Anterior cingulate cortex (tissue), 58 donors: ENCODE data around the gene SF3B5.
A peak's percentile ranks its signal among the peaks of the same experiment; 100 is the strongest.
"Not testable (repeated sequence)": the region's sequence is repeated elsewhere in the genome, so short reads cannot be mapped to it uniquely, and the experiment has no call there.

Source experiments
- DNase-seq, 58 donors: peaks; one replicate each; lab custom pipeline; 2025; lab: John Stamatoyannopoulos, UW

SF3B5 gene

GRCh38 chr6:144106206-144106605 lies 10.8 kb upstream of the SF3B5 start:
- no peak for DNase-seq

DNA sequence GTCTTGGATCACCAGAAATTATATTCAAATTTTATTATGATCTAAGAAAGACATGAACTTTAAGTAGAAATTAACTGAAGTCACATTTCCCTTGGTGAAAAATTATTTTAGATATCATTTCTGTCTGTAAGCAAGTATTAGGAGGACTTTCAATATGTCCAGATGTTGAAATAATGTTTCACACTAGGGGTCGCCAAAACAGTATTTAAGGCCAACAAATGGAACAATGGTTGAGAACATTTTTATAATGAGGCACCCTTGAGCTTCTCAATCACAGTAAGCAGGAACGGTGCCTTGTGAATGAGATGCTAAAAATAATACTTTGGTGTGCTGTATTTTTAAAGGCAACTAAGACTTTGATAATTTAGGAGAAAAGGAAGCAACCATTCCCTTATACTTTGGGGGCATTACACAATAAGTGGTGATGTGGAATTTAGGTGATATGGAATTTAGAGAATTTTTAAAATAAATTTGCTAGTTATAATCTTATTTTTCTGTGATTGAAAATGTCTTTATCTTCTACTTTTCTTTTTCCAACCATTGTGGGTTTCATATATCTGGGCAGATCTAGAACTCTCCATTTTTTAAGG lies 9.6 kb upstream of the SF3B5 start:
- peak in 4 of 58 donors; percentile 1 to 64 (median 20) for DNase-seq

- DNase-seq: no peak
Measured at GRCh38 chr6:144104488-144104887, 9.1 kb upstream of the SF3B5 start.

DNA sequence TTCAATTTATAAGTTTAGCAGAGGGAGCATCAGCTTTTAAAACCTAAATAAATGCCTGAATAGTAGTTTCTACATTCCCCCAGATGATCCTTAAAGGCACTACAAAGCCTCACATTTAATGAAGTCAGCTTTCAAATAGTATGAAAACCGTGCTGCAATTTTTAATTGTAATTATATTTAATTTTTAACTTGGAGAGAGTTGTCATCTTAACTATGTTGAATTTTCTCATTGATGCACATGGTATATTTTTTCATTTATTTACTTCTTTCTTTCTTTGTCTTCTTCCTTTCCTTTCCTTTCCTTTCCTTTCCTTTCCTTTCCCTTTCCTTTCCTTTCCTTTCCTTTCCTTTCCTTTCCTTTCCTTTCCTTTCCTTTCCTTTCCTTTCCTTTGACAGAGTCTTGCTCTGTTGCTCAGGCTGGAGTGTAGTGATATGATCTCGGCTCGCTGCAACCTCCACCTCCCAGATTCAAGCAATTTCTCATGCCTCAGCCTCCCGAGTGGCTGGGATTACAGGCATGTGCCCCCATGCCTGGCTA lies 7.7 kb upstream of the SF3B5 start:
- DNase-seq: no peak

DNA sequence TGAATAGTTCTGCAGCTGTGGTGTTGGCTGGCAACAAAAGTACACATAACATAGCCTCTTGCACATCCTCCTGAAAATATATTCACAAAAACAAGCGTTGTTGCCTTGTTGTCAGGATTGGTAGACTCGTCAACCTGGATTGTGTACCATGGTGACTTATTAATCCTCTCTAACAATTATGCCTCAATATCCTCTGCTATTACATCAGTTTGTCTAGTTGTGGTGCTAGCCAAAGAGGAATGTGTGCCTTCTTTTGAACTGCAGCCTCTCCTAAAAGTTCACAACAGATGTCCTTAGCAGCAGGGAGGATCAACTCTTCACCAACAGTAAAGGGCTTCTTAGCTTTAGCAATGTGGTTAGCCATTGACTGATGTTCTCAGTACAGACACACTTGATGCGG lies 3.6 kb upstream of the SF3B5 start:
- DNase-seq: no peak

GRCh38 chr6:144094731-144095133 lies 641 bp downstream of the SF3B5 start:
- peak in 2 of 58 donors; percentile 21 to 27 for DNase-seq

DNA sequence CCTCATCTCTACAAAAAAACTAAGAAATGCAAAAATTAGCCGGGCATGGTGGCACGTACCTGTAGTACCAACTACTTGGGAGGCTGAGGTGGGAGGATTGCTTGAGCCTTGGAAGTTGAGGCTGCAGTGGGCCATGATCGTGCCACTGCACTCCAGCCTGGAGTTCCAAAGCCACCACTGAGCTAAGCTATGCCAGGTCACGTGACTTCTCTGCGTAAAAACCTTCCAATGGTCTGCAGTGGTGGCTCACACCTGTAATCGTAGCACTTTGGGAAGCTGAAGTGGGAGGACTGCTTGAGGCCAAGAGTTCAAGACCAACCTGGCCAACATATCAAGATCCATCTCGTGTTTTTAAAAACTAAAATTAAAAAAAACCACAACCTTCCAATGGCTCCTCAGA lies 1.7 kb downstream of the SF3B5 start:
- DNase-seq: no peak

DNA sequence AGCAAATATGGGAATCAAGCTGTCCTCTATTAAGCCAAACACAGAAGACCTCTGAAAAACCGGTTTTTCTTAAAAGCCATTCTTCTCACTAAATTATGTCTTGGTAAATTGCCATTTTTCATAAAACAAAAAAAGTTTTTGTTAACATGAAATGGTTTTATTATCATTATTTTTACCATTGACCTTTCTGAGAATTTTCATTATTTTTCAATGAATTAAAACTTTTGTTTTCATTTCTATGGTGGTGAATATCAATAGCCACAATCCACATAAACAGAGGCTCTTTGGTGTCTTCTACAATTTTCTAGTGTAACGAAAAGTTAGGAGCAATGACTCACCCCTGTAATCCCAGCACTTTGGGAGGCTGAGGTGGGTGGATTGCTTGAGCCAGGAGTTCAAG lies 2.1 kb downstream of the SF3B5 start:
- DNase-seq: no peak

DNA sequence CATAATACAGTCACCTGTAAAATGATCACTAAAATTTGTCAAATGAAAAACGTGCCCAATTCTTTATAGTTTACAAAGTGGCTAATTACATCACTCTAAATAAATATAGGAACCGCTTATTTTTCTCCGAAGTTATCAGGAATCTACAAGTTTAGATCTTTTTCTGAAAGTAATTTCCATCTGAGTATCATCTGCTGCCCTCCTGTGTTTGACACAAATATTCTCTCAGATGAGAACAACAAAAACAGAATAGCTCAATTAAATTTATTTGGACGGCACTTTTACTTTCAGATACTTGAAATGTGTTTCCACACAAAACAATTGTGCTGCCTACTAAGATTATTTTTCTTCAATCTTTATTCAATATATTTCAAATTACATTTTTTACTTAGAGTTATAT lies 5.0 kb downstream of the SF3B5 start:
- no peak for DNase-seq

GRCh38 chr6:144087789-144088426 lies 7.5 kb downstream of the SF3B5 start:
- no peak for DNase-seq

GRCh38 chr6:144086959-144087358 lies 8.4 kb downstream of the SF3B5 start:
- DNase-seq: no peak

DNA sequence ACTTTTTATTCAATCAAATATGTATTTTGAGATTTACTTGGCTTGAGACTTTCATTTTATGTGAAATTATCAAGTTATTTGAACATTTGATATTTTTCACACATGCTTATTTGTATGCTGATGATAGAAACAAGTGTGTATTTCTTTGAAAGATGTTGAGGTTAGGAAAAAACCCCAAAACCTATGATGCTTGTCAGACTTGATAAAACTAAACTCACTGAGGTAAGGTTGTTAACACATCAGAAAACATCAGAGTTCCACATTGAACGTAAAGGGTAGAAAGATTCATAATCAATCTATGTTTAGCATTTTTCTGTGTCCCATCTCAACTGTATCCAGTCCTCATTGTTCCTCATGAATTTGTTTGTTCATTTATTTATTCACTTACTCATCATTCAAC lies 12.2 kb downstream of the SF3B5 start:
- no peak for DNase-seq

GRCh38 chr6:144082412-144082811 lies 13.0 kb downstream of the SF3B5 start:
- not testable (repeated sequence) for DNase-seq

- DNase-seq: no peak
Measured at GRCh38 chr6:144077871-144078270, 17.5 kb downstream of the SF3B5 start.

- DNase-seq: no peak
Measured at GRCh38 chr6:144075875-144076274, 19.5 kb downstream of the SF3B5 start.

GRCh38 chr6:144075187-144075586 lies 20.2 kb downstream of the SF3B5 start:
- no peak for DNase-seq

DNA sequence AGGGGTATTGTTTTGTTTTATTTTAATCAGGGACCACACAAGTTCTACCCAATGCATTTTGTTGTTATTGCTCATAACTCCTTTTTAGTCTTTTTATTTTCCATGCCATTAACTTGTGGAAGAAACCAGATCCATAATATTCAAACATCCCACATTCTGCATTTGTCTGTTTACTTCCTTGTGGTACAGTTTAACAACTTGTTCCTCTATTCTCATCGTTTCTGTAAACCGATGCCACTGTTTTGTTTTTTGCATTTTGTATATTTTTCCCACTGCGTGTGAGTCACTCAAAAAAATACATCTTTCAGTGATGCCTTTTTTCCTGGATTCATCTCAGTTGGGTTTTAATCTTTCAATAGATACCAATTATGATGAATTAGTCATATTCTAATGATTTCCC lies 22.3 kb downstream of the SF3B5 start:
- no peak for DNase-seq

- DNase-seq: no peak
Measured at GRCh38 chr6:144069506-144069905, 25.9 kb downstream of the SF3B5 start.

DNA sequence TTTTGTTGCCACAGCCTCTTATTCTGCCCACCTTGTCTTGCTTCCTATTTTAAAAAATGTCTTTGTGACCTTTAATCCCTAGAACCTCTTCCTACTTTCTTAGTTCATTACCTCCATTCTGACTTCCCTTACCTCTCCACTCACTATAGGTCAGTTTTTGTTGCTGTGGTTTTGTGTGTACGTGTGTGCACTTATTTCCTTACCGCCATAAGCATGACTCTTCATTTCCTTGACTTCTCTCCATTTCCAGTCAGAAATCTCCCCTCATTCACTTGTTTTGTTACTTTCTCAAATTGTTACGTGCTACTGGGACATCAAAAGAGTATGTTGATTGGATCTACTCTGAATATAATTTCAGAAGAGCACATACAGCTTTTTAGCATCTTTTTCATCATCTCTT lies 26.6 kb downstream of the SF3B5 start:
- no peak for DNase-seq

DNA sequence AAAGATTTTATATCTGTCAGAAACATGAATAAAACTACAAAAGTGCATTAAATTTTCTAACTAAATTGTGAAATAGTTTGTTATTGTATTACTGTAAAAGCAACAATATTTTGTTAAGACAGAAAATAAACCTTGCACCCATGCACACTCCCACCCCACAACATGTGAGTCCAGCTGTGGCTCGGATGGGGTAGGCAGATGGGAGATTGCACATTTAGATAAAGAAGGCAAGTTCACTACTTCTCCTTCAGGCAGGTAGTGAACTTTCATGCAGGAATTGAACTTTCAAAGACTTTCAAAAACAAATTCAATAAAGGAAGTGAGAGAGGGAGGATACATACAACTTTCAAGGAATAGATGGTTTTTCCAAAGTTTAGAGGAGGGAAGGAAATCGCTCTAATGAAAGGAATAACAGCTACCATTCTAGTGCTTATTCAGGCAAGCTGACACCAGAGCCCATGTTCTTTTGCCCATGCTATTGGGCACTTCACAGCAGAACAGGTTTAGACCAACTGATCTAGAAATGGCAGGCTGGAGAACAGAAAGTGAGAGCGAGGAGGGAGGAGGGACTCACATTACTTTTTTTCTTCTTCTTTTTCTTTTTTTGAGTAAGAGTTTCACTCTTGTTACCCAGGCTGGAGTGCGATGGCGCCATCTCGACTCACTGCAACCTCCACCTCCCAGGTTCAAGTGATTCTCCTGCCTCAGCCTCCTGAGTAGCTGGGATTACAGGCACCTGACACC lies 28.5 kb downstream of the SF3B5 start:
- DNase-seq: no peak

- no peak for DNase-seq
Measured at GRCh38 chr6:144066255-144066654, 29.1 kb downstream of the SF3B5 start.

GRCh38 chr6:144065213-144065660 lies 30.1 kb downstream of the SF3B5 start:
- no peak for DNase-seq
